ENCODE measurements around the gene ALOX12B.
A peak's percentile ranks its signal among the peaks of the same experiment; 100 is the strongest.
"Not testable (repeated sequence)": the region's sequence is repeated elsewhere in the genome, so short reads cannot be mapped to it uniquely, and the experiment has no call there.

ALOX12B gene

DNA sequence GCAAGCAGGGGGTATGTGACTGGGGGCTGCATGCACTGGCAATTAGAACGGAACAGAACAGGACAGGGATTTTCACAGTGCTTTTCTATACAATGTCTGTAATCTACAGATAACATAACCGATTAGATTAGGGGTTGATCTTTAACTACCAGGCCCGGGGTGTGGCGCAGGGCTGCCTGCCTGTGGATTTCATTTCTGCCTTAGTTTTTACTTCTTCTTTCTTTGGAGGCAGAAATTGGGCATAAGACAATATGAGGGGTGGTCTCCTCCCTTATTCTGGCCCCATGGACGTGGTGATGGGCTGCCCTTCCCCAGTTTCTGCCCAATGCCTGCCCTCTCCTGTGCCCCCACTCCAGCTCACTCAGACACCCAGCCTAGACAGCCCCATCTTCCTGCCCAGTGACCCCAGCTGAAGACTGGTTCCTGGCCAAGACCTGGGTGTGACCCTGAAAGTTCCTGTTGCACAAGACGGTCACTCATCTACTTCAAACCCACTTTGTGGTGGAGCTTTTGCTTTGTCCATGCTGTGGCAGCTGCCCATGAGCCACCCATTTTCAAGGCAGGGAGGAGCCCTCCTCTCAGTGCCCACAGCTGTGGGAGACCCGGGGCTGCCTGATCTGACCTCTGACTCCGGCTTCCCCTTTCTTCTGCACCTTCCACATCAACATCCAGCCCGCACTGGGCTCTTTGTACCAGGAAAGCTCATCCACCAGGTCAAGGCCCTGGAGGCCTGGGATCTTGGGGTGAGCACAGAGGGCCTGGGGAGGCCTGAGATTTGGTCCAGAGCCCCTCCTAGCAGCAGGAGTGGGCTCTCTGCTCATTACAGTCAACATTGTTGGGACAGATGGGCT is 18.6 kb downstream of the ALOX12B start:
- Mint-ChIP-seq H3K4me3 (no peak overlapping the region), H3K9me3 (no peaks in the 10 kb centered on the region), H3K27ac (no peak overlapping the region), H3K36me3 (ENCODE audit: low read depth) (no peaks in the 10 kb centered on the region), H3K4me1 (peaks cover 13% of the 10 kb centered on the region), H3K27me3 (peaks cover 49% of the 10 kb centered on the region)
- DNase-seq (no peak), ATAC-seq (no peak)

DNA sequence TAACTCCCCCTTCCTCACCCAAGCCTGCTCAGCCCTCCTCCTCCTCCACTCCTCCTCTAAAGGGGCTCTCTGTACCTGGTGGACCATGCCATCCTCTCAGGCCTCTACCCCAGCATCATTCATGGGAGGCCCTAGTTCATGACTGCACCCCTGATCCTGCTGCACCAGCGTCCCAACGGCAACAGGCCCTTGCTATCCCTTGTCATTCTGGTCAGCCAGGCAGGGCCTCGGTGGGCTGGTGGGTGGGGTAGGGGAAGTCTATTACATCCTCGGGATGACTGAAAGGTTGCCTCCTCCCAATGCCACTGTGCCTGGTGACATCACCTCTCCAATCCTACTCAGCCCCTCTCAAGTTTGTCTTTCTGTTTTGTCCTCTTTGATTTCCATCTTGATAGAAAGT is 19.7 kb downstream of the ALOX12B start:
- H3K27me3 Mint-ChIP-seq, result peaks cover 49% of the 10 kb centered on the region

GRCh38 chr17:8066841-8067775 is 20.4 kb downstream of the ALOX12B start:
- ATAC-seq, result no peak
- H3K4me3 Mint-ChIP-seq, result no peak overlapping the region
- DNase-seq, result no peak
- no peaks in the 10 kb centered on the region for H3K9me3 Mint-ChIP-seq
- no peak overlapping the region for H3K27ac Mint-ChIP-seq
- no peaks in the 10 kb centered on the region for H3K4me1 Mint-ChIP-seq
- no peaks in the 10 kb centered on the region for H3K36me3 Mint-ChIP-seq (ENCODE audit: low read depth)
- peaks cover 52% of the 10 kb centered on the region for H3K27me3 Mint-ChIP-seq

More for the DNA sequence above, 19.7 kb downstream of the ALOX12B start:
- ATAC-seq (no peak), DNase-seq (no peak)
- H3K4me1 Mint-ChIP-seq, result peaks cover 4% of the 10 kb centered on the region
- no peak overlapping the region for H3K27ac Mint-ChIP-seq
- no peak overlapping the region for H3K4me3 Mint-ChIP-seq
- H3K9me3 Mint-ChIP-seq, result no peaks in the 10 kb centered on the region
- no peaks in the 10 kb centered on the region for H3K36me3 Mint-ChIP-seq (ENCODE audit: low read depth)

GRCh38 chr17:8064561-8065019 is 22.9 kb downstream of the ALOX12B start:
- Mint-ChIP-seq H3K27ac (no peak overlapping the region), H3K27me3 (peaks cover 55% of the 10 kb centered on the region)

GRCh38 chr17:8063761-8064534 is 23.6 kb downstream of the ALOX12B start:
- Mint-ChIP-seq H3K36me3 (ENCODE audit: low read depth) (no peaks in the 10 kb centered on the region), H3K27me3 (peaks cover 61% of the 10 kb centered on the region), H3K4me3 (no peak overlapping the region), H3K4me1 (no peaks in the 10 kb centered on the region), H3K9me3 (no peaks in the 10 kb centered on the region), H3K27ac (no peak overlapping the region)
- DNase-seq (no peak), ATAC-seq (no peak)

More at GRCh38 chr17:8064561-8065019, 22.9 kb downstream of the ALOX12B start:
- no peak for DNase-seq
- Mint-ChIP-seq H3K4me3 (no peak overlapping the region), H3K9me3 (no peaks in the 10 kb centered on the region), H3K4me1 (no peaks in the 10 kb centered on the region), H3K36me3 (ENCODE audit: low read depth) (no peaks in the 10 kb centered on the region)
- no peak for ATAC-seq

DNA sequence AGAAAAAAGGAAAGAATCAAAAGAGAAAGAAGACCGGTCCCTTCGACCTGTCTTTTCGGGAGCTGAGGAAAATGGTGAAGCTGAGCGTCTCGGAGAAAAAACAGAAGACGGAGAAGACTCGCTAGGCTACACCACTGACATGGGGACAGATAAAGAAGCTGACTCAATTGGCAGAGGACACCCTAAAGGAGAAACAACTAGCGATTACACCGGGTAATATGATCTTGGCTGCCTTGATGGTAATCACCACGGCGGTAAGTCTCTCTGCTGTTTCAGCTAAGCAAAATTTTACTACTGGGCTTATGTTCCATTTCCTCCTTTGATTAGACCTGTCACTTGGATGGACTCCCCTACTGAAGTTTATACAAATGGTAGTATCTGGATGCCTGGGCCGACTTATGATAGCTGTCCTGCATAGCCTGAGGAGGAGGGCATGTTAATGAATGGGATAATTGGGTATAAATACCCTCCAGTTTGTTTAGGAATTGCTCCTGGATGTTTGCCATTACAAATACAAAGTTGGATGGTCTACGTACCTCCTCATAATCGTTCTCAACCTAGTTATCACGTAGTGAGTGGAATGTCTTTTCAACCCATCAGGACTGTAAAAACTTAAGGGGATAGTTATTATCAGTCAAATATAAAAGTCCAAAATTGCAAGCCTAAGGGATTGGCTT is 24.6 kb downstream of the ALOX12B start:
- H3K9me3 Mint-ChIP-seq, result no peaks in the 10 kb centered on the region
- peaks cover 3% of the 10 kb centered on the region for H3K4me1 Mint-ChIP-seq
- H3K27ac Mint-ChIP-seq, result no peak overlapping the region
- DNase-seq, result no peak
- H3K4me3 Mint-ChIP-seq, result no peak overlapping the region
- no peaks in the 10 kb centered on the region for H3K36me3 Mint-ChIP-seq (ENCODE audit: low read depth)
- no peak for ATAC-seq
- H3K27me3 Mint-ChIP-seq, result peaks cover 66% of the 10 kb centered on the region

- no peak for ATAC-seq
- DNase-seq, result no peak
- H3K4me3 Mint-ChIP-seq, result no peak overlapping the region
- peaks cover 72% of the 10 kb centered on the region for H3K27me3 Mint-ChIP-seq
- H3K36me3 Mint-ChIP-seq (ENCODE audit: low read depth), result no peaks in the 10 kb centered on the region
- no peak overlapping the region for H3K27ac Mint-ChIP-seq
- no peaks in the 10 kb centered on the region for H3K9me3 Mint-ChIP-seq
- peaks cover 6% of the 10 kb centered on the region for H3K4me1 Mint-ChIP-seq
Observed at GRCh38 chr17:8062435-8062806, 25.1 kb downstream of the ALOX12B start.

DNA sequence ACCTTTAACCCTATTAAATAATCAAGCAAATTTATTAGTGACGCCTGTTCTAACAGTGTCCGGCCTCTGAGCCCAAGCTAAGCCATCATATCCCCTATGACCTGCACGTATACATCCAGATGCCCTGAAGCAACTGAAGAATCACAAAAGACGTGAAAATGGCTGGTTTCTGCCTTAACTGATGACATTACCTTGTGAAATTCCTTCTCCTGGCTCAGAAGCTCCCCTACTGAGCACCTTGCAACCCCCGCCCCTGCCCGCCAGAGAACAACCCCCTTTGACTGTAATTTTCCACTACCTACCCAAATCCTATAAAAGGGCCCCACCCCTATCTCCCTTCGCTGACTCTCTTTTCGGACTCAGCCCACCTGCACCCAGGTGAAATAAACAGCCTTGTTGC is 25.7 kb downstream of the ALOX12B start:
- not testable (repeated sequence) for DNase-seq; ATAC-seq; H3K27ac Mint-ChIP-seq; H3K4me3 Mint-ChIP-seq; H3K9me3 Mint-ChIP-seq; H3K36me3 Mint-ChIP-seq (ENCODE audit: low read depth)
- Mint-ChIP-seq H3K4me1 (peaks cover 12% of the 10 kb centered on the region), H3K27me3 (peaks cover 74% of the 10 kb centered on the region)

DNA sequence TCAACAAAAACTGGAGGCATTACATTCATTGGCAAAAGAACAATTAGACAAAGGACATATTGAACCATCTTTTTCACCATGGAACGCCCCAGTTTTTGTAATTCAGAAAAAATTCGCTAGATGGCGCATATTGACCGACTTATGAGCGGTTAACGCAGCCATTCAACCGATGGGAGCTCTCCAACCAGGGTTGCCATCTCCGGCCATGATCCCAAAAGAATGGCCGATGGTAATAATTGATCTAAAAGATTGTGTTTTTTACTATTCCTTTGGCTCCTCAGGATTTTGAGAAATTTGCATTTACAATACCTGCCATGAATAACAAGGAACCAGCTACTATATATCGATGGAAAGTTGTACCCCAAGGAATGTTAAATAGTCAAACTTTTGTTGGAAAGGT is 27.2 kb downstream of the ALOX12B start:
- Mint-ChIP-seq H3K27me3 (peaks cover 66% of the 10 kb centered on the region), H3K27ac (no peak overlapping the region), H3K36me3 (ENCODE audit: low read depth) (no peaks in the 10 kb centered on the region), H3K4me3 (no peak overlapping the region), H3K9me3 (no peaks in the 10 kb centered on the region), H3K4me1 (peaks cover 27% of the 10 kb centered on the region)
- DNase-seq, result peak; percentile 65
- ATAC-seq, result no peak

GRCh38 chr17:8059131-8059530 is 28.4 kb downstream of the ALOX12B start:
- Mint-ChIP-seq H3K4me1 (peaks cover 28% of the 10 kb centered on the region), H3K27me3 (peaks cover 57% of the 10 kb centered on the region), H3K4me3 (no peak overlapping the region), H3K9me3 (no peaks in the 10 kb centered on the region), H3K27ac (no peak overlapping the region), H3K36me3 (ENCODE audit: low read depth) (no peaks in the 10 kb centered on the region)
- no peak for DNase-seq
- no peak for ATAC-seq

DNA sequence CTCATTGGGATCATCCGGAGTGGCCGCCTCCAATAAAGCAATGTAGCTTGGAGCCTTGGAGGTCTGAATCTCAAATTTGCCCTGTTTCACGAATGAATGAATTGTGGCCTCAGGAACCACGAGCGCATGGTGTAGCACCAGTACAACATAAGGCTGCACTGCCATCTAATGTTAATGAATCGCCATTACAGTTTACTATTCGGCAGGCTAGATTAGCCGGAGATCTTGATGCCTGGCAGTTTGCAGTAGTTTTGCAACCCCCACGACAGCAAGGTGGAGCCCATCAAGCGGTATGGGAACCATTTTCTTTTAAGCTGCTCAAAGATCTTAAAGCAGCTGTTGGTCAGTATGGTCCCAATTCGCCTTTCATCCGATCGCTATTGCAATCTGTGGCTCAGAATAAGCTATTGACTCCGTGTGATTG is 29.8 kb downstream of the ALOX12B start:
- Mint-ChIP-seq H3K4me3 (no peak overlapping the region), H3K27me3 (peaks cover 46% of the 10 kb centered on the region)
- ATAC-seq, result peak; percentile 73

DNA sequence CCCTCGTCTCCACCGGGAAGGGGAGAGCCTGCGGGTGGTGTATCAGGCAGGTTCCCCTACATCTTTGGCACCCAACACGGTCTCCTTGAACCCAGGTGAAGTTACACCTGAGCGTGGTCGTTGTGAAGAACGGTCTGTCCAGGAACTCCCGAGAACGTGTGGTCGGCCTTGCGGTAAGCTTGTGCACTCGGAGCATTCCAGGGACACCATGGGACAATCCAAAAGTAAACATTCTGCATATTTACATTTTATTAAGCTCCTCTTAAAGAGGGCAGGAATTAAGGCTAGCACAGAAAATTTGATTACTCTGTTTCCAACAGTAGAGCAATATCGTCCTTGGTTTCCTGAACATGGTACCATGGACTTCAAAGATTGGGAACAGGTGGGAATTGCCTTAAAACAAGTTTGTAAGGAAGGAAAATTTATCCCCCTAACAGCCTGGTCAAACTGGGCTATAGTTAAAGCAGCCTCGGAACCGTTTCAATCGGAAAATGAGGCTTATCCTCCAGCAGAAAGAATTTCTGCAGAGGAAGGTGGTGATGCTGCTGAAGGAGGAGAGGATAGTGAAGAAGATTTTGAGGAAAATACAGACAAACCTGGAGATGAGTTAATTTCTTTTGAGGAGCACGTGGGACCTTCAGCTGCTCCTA is 30.4 kb downstream of the ALOX12B start:
- Mint-ChIP-seq H3K27ac (no peak overlapping the region), H3K4me1 (peaks cover 28% of the 10 kb centered on the region), H3K36me3 (ENCODE audit: low read depth) (no peaks in the 10 kb centered on the region), H3K9me3 (no peaks in the 10 kb centered on the region), H3K27me3 (peaks cover 40% of the 10 kb centered on the region), H3K4me3 (no peak overlapping the region)
- DNase-seq (no peak), ATAC-seq (no peak)

More for the DNA sequence above, 29.8 kb downstream of the ALOX12B start:
- no peaks in the 10 kb centered on the region for H3K9me3 Mint-ChIP-seq
- H3K36me3 Mint-ChIP-seq (ENCODE audit: low read depth), result no peaks in the 10 kb centered on the region
- no peak overlapping the region for H3K27ac Mint-ChIP-seq
- peaks cover 28% of the 10 kb centered on the region for H3K4me1 Mint-ChIP-seq
- peak; percentile 41 for DNase-seq

- ATAC-seq (peak; percentile 89), DNase-seq (peak; percentile 55)
- Mint-ChIP-seq H3K4me3 (peak overlapping the region; percentile 13), H3K27ac (no peak overlapping the region), H3K9me3 (no peaks in the 10 kb centered on the region), H3K36me3 (ENCODE audit: low read depth) (no peaks in the 10 kb centered on the region), H3K4me1 (peaks cover 28% of the 10 kb centered on the region), H3K27me3 (peaks cover 34% of the 10 kb centered on the region)
Observed at GRCh38 chr17:8056232-8056975, 31.1 kb downstream of the ALOX12B start.
